ENCODE data around the gene SPEF1. TPM values are rescaled to one million over a fixed set of nuclear protein-coding genes. Genes with fewer than 3 reads are reported as not detected.

SPEF1 gene
- total RNA-seq, 2 experiments from 2014 or later = not detected

GRCh38 chr20:3812975-3813847, 32.0 kb upstream of the SPEF1 start:
- ATAC-seq (ENCODE audit: poor library complexity) = no peak
- no peaks in the 10 kb centered on the region for H3K27me3 Mint-ChIP-seq
- Histone ChIP-seq H3K4me1 (ENCODE audit: insufficient read depth, low read length) (peaks cover 87% of the 10 kb centered on the region), H3K36me3 (ENCODE audit: insufficient read depth, low read length) (no peaks in the 10 kb centered on the region), H3K9me3 (ENCODE audit: control insufficient read depth in 1 of 2, insufficient read depth in 1 of 2, low read length in 2 of 2) (no peaks in the 10 kb centered on the region), H3K4me3 (ENCODE audit: low read length) (no peak overlapping the region), H3K27me3 (ENCODE audit: control insufficient read depth in 1 of 2, insufficient read depth in 2 of 2, low read length in 2 of 2) (no peaks in the 10 kb centered on the region), H3K27ac (ENCODE audit: low read depth in 1 of 2, low read length in 2 of 2) (peak overlapping the region; percentile 49 to 97)
- POLR2A ChIA-PET = interaction anchor here (0.6 to 6.6 kb wide), 12 partner anchors 7 to 60 kb away, joined by 3 to 89 read pairs (median 4); partner anchors contain the start of genes ADISSP, AP5S1, CDC25B and CENPB
- peak overlapping the region; percentile 98 for H3K27ac Mint-ChIP-seq
- peak in 1 of 14 experiments; percentile 12 for DNase-seq
- TF ChIP-seq CTCF (IDR thresholded peaks at IDR 0.05) = no peak
- CTCF ChIA-PET = interaction anchor here (0.7 to 3.9 kb wide), 4 partner anchors 18 to 42 kb away, joined by 3 to 20 read pairs (median 4); partner anchors contain the start of gene CENPB
- H3K4me3 Mint-ChIP-seq = peak overlapping the region; percentile 65
- H3K4me1 Mint-ChIP-seq (ENCODE audit: low read depth) = peaks cover 70% of the 10 kb centered on the region
- intact Hi-C loops (cut with DNase I, micrococcal nuclease) = loop anchor here in 1 of 2 experiments (5.0 kb wide), 1 partner anchor 46 kb away; the partner anchor contains the start of gene ADISSP
- no peaks in the 10 kb centered on the region for H3K36me3 Mint-ChIP-seq (ENCODE audit: low read depth)
- H3K9me3 Mint-ChIP-seq = no peaks in the 10 kb centered on the region

- peaks cover 77% of the 10 kb centered on the region for H3K4me1 Mint-ChIP-seq (ENCODE audit: low read depth)
- H3K4me3 ChIP-seq (ENCODE audit: low read length) = no peak overlapping the region
- no peaks in the 10 kb centered on the region for H3K27me3 Mint-ChIP-seq
- ATAC-seq (ENCODE audit: poor library complexity) = no peak
- POLR2A ChIA-PET = interaction anchor here (1.3 to 6.6 kb wide), 6 partner anchors 8 to 44 kb away, joined by 3 to 89 read pairs (median 42); partner anchors contain the start of genes ADISSP, AP5S1, CDC25B and CENPB
- no peak for DNase-seq
- intact Hi-C loops (cut with DNase I, micrococcal nuclease) = loop anchor here in 1 of 2 experiments (5.0 kb wide), 1 partner anchor 45 kb away; the partner anchor contains the start of gene ADISSP
- H3K4me1 ChIP-seq (ENCODE audit: insufficient read depth, low read length) = peaks cover 89% of the 10 kb centered on the region
- peaks cover 4% of the 10 kb centered on the region for H3K36me3 Mint-ChIP-seq (ENCODE audit: low read depth)
- TF ChIP-seq CTCF (IDR thresholded peaks at IDR 0.05) = no peak
- H3K27ac Mint-ChIP-seq = peak overlapping the region; percentile 98
- H3K9me3 Mint-ChIP-seq = no peaks in the 10 kb centered on the region
- no peaks in the 10 kb centered on the region for H3K9me3 ChIP-seq (ENCODE audit: control insufficient read depth in 1 of 2, insufficient read depth in 1 of 2, low read length in 2 of 2)
- H3K27me3 ChIP-seq (ENCODE audit: control insufficient read depth in 1 of 2, insufficient read depth in 2 of 2, low read length in 2 of 2) = no peaks in the 10 kb centered on the region
- CTCF ChIA-PET = interaction anchor here (0.7 to 2.3 kb wide), 4 partner anchors 8 to 43 kb away, joined by 3 to 22 read pairs (median 4); partner anchors contain the start of genes AP5S1 and CDC25B
- H3K4me3 Mint-ChIP-seq = peak overlapping the region; percentile 77
- H3K27ac ChIP-seq (ENCODE audit: low read depth in 1 of 2, low read length in 2 of 2) = peak overlapping the region; percentile 82 to 97
- no peaks in the 10 kb centered on the region for H3K36me3 ChIP-seq (ENCODE audit: insufficient read depth, low read length)
Observed at GRCh38 chr20:3812259-3812681, 31.0 kb upstream of the SPEF1 start.

- intact Hi-C loops (cut with DNase I, micrococcal nuclease) = loop anchor here (1.0 to 5.0 kb wide), 3 partner anchors 9 to 44 kb away; partner anchors contain the start of genes ADISSP (in 1 of the 2) and AP5S1 (in 1 of the 2)
- CTCF ChIA-PET = interaction anchor here (1.3 to 2.3 kb wide), 3 partner anchors 9 to 44 kb away, joined by 4 to 22 read pairs (median 5); partner anchors contain the start of genes ADISSP, AP5S1 and CDC25B
- H3K4me1 Mint-ChIP-seq (ENCODE audit: low read depth) = peaks cover 81% of the 10 kb centered on the region
Observed at GRCh38 chr20:3811467-3812258, 30.4 kb upstream of the SPEF1 start.

More at GRCh38 chr20:3811467-3812258, 30.4 kb upstream of the SPEF1 start:
- Histone ChIP-seq H3K27ac (ENCODE audit: low read depth in 1 of 2, low read length in 2 of 2) (peak overlapping the region; percentile 82 to 97), H3K36me3 (ENCODE audit: insufficient read depth, low read length) (no peaks in the 10 kb centered on the region), H3K27me3 (ENCODE audit: control insufficient read depth in 1 of 2, insufficient read depth in 2 of 2, low read length in 2 of 2) (no peaks in the 10 kb centered on the region), H3K4me3 (ENCODE audit: low read length) (peak overlapping the region; percentile 57), H3K4me1 (ENCODE audit: insufficient read depth, low read length) (peaks cover 90% of the 10 kb centered on the region), H3K9me3 (ENCODE audit: control insufficient read depth in 1 of 2, insufficient read depth in 1 of 2, low read length in 2 of 2) (no peaks in the 10 kb centered on the region)
- Mint-ChIP-seq H3K9me3 (no peaks in the 10 kb centered on the region), H3K36me3 (ENCODE audit: low read depth) (peaks cover 10% of the 10 kb centered on the region), H3K4me3 (peak overlapping the region; percentile 77), H3K27me3 (no peaks in the 10 kb centered on the region), H3K27ac (peak overlapping the region; percentile 98)
- POLR2A ChIA-PET = interaction anchor here (0.8 to 6.6 kb wide), 10 partner anchors 9 to 226 kb away, joined by 3 to 89 read pairs (median 21); partner anchors contain the start of genes ADISSP, AP5S1, CDC25B and CENPB
- DNase-seq (peak; percentile 80 to 98 (median 96)), ATAC-seq (ENCODE audit: poor library complexity) (peak; percentile 91)
- TF ChIP-seq CTCF (IDR thresholded peaks at IDR 0.05) = no peak
